SIG-M5 treated with dmso at 0.1 percent for 504 hours (cell line): ENCODE results near the gene ZFR.
"Not testable (repeated sequence)": the region's sequence is repeated elsewhere in the genome, so short reads cannot be mapped to it uniquely, and the experiment has no call there.

Experiments used
- DNase-seq: peaks from one replicate; lab custom pipeline; 2025; ENCODE audit not compliant: unreplicated experiment; lab: John Stamatoyannopoulos, UW

The ZFR gene

DNA sequence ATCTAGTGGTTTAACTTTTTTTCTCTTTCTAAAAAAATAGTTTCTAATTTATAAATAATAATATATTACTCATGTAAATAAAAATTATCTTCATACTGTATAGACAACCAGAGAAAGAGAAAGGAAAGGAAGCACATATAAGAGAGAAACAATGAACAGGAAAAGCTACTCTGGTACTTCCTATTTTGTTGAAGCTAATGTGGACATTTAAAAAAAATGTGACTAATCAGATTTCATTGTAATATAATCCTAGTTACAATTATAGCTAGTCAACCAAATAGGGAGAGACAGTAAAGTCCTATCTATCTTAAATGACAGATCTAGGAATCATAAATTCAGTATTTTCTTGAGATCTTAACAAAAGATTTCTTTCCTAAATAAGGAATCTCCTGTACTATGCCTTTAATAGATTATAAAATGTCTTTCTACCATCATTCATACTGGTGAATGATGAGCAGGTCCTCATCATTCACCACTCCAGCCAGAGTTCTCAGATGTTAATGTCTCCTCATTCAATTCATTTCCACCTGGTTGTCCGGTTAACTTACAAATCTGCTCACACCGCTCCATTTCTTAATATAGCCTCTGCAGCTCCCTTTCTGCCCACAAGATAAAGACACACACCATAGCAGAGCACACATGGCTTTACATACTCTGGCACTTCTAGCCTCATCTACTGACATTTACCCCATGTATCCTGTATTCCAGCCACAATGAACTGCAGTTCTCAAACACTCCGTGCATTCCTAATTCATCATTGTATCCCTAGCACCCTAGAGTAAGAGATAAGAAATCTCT lies 30.9 kb downstream of the ZFR start:
- DNase-seq, result no peak

DNA sequence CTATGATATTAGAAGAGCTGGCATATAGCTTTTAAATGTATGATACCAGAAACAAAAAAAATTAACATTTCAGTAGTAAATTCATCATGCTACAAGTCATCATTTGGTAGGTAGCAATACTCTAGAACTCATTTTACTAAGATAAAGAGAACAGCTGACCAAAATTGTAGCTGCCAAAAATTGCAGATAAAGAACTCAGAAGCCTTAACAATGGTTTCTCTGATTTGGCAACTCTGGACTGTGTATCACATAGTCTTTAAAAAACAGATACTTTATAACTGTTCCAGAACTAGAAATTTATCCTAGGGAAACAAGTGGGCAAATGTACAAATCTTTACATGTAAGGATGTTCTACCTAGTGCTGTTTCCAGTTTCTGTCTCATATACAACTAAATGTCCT lies 33.9 kb downstream of the ZFR start:
- DNase-seq, result no peak

- no peak for DNase-seq
Observed at GRCh38 chr5:32406650-32407049, 37.9 kb downstream of the ZFR start.

- DNase-seq, result no peak
Observed at GRCh38 chr5:32405507-32405906, 39.0 kb downstream of the ZFR start.

DNA sequence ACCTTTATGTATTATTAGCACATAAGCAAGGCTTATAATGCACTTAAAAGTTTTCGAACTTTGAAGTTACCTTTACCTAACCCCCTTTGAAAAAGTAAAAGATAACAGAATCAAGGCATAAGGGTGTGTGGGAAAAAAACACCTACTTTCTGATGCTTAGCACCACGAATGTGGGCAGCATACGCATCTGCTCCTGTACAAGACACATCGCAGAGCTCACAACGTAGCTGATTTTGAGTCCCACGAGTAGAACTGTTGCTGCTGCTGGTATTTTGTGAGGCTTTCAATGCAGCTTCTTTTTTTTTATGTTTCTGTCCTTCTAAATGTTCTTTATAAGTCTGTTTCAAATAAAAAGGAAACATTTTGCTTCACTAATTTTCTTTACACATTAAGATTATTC lies 40.8 kb downstream of the ZFR start:
- no peak for DNase-seq

DNA sequence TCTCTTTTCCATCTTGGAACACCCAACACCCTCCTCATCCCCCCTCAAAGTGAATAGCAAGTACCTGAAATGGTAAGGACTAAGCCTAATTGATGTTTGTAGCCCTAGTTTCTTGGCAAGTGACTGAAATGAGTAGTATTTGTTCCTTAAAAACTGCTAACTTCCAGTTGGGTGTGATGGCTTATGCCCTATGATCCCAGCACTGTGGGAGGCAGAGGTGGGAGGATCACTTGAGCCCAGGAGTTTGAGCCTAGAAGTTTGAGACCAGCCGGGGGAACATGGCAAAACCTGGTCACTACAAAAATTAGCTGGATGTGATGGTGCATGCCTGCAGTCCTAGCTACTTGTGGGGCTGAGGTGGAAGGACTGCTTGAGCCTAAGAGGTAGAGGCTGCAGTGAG lies 44.1 kb downstream of the ZFR start:
- DNase-seq, result no peak

DNA sequence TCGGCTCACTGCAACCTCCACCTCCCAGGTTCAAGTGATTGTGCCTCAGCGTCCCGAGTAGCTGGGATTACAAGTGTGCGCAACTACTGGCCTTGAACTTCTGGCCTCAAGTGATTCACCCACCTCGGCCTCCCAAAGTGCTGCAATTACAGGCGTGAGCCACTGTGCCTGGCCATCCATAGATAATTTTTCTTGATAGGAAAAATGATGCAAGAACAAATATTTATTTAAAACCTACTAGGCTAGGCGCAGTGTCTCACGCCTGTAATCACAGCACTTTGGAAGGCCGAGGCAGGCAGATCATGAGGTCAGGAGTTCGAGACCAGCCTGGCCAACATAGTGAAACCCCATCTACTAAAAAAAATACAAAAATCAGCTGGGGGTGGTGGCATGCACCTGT lies 45.8 kb downstream of the ZFR start:
- not testable (repeated sequence) for DNase-seq

- DNase-seq, result peak; percentile 94
Observed at GRCh38 chr5:32394981-32395380, 49.6 kb downstream of the ZFR start.

GRCh38 chr5:32392039-32392438 lies 52.5 kb downstream of the ZFR start:
- no peak for DNase-seq

- peak; percentile 89 for DNase-seq
Observed at GRCh38 chr5:32390819-32391591, 53.5 kb downstream of the ZFR start.

- peak; percentile 88 for DNase-seq
Observed at GRCh38 chr5:32388432-32389129, 56.0 kb downstream of the ZFR start.

- DNase-seq, result no peak
Observed at GRCh38 chr5:32387841-32388240, 56.7 kb downstream of the ZFR start.

DNA sequence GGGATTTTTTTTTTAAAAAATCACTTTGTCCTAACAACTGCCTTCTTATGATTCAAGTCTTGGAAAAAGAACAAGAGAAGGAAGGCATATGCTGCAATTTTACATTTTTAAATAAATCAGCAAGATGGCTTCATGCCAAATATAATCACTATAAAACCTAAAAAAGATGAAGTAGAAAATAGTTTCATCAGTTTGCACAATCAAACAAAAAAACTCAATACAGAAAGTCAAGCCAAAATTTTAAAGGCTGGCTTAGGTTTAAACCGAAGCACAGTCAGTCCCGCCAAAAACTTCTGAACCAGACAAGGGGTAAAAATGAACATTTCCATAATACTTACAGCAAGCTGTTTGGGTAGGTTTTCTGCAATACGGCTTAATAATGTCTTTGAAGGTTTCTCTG lies 57.3 kb downstream of the ZFR start:
- DNase-seq, result peak; percentile 37

DNA sequence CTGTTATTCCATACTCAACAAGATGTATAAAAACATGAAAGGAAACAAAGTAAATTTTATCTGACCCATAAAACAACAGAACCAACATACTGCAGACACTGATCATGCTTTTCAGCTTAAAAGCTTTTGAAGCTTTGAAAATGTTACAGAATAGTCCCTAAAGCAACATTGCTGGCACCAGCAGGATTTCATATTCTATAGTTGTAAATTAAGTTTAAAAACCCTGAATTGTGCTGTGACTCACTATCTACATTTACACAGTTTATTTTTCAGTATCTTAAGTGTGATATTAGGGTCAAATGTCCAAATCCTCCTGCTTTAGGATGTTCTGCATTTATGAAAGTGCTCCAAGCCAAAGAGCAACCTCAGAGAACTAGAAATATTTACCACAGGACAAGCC lies 59.9 kb downstream of the ZFR start:
- no peak for DNase-seq

DNA sequence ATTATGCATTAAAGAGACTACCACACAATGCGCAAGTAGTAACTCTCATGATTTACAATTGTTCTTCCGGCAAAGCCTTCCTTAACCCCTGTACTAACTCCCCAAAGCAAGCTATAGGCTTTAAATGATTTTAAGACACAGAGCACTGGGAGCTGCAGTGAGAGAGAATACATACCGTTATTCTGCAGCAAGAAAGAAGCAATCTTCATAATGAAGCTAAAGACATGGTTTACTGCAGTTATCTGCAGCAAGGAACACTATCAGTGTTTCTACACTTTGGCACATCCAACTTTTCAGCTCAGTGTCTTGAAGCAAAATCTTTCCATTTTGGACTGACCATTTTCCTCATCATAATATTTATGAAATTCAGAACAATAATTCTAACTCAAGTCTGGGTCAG lies 61.0 kb downstream of the ZFR start:
- DNase-seq, result no peak

DNA sequence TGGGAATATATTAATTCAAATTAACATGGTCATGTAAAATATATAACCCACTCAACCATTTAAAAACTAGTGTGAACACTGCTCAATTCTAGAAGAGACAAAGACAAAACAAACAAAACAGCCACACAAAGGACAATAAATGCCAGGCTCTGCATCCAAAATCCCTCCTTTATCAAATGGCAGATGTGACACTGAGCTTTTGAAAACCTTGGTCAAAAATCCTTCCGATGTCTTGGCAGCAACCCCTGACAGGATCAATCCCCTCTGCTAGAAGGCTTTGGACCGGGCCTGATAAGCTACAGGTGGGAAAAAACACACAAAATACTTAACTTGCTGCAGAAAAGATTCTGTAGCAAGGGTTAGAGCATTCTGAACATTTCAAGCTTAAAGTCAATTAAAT lies 61.5 kb downstream of the ZFR start:
- no peak for DNase-seq

DNA sequence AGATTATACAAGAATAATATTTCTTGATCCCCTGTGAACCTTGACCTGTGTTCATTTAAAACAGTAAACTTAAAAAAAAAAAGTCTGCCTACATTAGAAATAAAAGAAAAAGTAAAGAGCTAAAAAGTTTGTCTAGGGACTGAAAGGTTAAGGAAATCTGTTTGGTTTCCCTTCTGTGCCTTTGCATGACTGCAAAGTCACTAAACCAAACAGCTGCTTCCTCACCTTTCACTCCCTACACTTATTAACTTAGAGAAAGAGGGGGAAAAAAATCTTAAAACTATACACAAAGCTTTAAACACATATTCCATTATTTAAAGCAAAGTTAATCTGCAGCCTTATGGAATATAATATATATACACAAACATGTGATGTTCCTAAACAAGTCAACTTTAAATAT lies 65.1 kb downstream of the ZFR start:
- no peak for DNase-seq

DNA sequence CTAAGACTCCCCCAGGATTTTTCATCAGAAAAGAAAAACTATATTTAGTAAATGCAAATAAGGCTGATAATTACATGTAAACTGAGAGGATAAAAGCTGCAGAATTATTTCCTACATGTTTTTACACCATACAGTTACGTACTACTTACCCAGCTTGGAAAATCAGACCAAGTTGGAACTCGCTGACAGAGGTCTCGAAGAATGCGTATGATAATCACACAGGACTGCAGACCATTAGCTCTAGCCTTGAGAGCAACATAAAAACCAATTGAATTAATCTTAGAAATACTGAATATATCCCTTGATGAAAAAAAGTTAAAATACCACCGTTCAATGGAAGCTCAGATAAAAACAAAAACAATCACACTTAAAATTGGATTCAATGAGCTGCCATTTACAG lies 65.6 kb downstream of the ZFR start:
- no peak for DNase-seq

DNA sequence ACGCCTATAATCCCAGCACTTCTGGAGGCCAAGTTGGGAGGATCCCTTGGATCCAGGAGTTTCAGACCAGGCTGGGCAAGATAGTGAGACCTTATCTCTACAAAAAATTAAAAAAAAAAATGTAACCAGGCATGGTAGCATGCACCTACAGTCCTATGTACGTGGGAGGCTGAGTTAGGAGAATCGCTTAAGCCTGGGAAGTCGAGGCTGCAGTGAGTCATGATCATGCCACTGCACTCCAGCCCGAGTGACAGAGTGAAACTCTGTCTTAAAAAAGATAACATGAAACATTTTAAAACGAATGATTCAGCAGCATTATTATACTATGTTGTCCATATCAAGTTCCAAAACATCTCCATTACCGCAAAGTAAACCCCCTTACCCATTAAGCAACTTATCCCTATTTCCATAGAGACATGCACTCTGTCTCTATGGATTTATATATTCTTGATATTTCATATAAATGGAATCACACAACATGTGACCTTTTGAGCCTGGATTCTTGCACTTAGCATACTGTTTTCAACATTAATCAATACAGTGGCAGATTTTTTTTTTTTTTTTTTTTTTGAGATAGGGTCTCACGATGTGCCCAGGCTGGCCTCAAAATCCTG lies 74.9 kb downstream of the ZFR start:
- no peak for DNase-seq

- no peak for DNase-seq
Observed at GRCh38 chr5:32369032-32369431, 75.5 kb downstream of the ZFR start.

- not testable (repeated sequence) for DNase-seq
Observed at GRCh38 chr5:32367271-32367670, 77.3 kb downstream of the ZFR start.
